GM12891 (cell line): ENCODE data around the gene NRIP1.

Source experiments
- POLR2A ChIP-seq: IDR thresholded peaks from 2 replicates; pipeline ENCODE4 v1.6.1; 2011; ENCODE audit warnings: low read depth, low read length, control low read depth
- POLR2AphosphoS5 ChIP-seq: IDR thresholded peaks from 2 replicates; pipeline ENCODE4 v1.6.1; 2011; ENCODE audit warnings: low read depth, low read length, control low read depth
- POU2F2 ChIP-seq: IDR thresholded peaks from 2 replicates; pipeline ENCODE4 v1.6.1; 2011; ENCODE audit warnings: low read depth, mild to moderate bottlenecking, control low read depth, low read length, moderate library complexity
- TAF1 ChIP-seq: IDR thresholded peaks from 2 replicates; pipeline ENCODE4 v1.6.1; 2011; ENCODE audit warnings: low read depth, low read length, control low read depth

DNA sequence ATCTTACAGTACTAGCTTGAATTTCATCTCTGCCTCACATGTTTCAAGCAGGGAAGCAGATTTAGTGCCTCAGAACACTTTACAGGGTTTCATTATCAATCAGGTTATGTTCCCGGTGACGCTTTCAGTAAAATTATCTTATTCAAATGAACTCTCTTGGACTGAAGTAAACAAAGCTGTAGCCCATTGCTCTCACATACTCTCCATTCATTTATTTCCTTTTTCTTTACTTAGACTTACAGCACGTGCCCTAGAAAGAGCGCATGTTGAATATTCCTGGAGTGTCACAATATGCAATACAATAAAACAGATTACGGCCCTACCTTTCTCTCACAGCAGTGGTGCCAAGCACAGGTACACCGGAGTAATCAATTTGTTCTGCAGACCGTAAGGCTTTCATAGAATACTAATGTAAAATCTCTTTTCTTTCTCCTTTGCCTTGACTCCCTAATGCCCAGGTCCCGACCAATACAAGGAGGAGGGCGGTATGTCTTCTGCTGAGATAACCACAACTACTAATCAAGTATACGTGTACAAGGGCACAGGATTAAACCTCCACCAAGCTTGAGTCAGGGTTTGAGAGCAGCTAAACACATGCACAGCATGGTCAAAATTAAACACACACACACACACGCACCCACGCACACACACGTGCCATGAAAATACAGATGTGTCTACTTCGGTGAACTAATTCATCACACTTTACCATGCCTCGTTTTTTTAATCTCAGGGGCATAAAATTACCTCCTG lies 62.8 kb downstream of the NRIP1 start:
- no peak for TF ChIP-seq POLR2A
- no peak for TF ChIP-seq POU2F2
- TF ChIP-seq POLR2AphosphoS5 = no peak
- TF ChIP-seq TAF1 = no peak
